Measurements from ENCODE around the gene ZNF792.

- TF ChIP-seq, protein P1, sequence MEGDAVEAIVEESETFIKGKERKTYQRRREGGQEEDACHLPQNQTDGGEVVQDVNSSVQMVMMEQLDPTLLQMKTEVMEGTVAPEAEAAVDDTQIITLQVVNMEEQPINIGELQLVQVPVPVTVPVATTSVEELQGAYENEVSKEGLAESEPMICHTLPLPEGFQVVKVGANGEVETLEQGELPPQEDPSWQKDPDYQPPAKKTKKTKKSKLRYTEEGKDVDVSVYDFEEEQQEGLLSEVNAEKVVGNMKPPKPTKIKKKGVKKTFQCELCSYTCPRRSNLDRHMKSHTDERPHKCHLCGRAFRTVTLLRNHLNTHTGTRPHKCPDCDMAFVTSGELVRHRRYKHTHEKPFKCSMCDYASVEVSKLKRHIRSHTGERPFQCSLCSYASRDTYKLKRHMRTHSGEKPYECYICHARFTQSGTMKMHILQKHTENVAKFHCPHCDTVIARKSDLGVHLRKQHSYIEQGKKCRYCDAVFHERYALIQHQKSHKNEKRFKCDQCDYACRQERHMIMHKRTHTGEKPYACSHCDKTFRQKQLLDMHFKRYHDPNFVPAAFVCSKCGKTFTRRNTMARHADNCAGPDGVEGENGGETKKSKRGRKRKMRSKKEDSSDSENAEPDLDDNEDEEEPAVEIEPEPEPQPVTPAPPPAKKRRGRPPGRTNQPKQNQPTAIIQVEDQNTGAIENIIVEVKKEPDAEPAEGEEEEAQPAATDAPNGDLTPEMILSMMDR (conservative IDR thresholded peaks at IDR 0.05; ENCODE audit: low read depth, low read length): no peak
- TF ChIP-seq EZH2 (IDR thresholded peaks at IDR 0.05; ENCODE audit: borderline replicate concordance, low read depth, low read length, poor library complexity, severe bottlenecking): no peak
These were observed 48.0 kb upstream of the ZNF792 start for GRCh38 chr19:35011737-35012682.

Measured in A673 (cell line).